ELR (cell line): ENCODE data around the gene PCDHB6.
"Not testable (repeated sequence)": the region's sequence is repeated elsewhere in the genome, so short reads cannot be mapped to it uniquely, and the experiment has no call there.

Experiments
- DNase-seq: peaks from one replicate; pipeline ENCODE4 v3.0.0-alpha.2; 2015; ENCODE audit warnings: low read depth

PCDHB6 gene

DNA sequence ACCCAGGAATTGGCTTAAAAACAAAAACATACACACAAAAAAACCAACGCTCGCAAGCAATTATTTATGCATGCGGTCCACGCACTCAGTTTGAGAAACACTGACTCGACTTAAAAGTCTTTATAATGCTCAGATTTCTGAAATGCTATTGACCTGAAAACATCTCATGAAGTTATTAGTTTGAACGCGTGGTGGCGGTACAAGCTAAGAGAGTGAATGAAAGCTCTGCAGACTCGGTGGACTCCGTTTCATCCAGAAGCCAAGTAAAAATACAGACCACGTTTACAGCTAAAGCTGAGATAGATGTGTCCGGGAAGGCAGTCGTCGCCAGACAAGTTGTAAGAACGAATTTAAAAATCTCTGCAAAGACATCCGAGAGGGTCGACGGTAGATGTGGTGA, at the start of gene PCDHB6:
Gene PCDHB6 (plus strand): TSS at position 246 of the 400 bp plus-strand sequence. CDS start 201 bp downstream, outside the sequence.
- peak; percentile 28 for DNase-seq

DNA sequence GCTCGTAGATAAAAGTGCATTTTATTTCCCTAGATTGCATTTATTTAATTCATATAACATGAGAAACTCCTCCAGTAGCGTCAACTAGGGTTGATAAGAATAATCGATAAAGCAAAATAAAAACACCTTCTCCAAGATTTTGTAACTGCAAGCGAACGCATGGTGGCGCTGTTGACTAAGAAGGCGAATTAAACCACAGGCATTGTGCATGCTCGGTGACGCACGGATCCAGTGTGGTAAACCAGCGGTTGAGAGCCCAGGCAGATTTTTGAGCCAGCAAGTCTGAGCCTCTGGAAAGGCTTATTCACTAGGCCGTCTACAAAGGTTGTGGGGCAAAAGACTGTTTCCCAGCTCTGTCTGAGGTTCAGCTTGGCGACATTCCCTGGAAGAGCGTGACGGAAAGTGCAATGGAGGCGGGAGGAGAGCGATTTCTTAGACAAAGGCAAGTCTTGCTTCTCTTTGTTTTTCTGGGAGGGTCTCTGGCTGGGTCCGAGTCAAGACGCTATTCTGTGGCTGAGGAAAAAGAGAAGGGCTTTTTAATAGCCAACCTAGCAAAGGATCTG, 49.5 kb upstream of the PCDHB6 start, which contains the start of gene PCDHB3:
Gene PCDHB3 (plus strand): TSS at position 231 of the 563 bp plus-strand sequence. CDS start 177 bp downstream, at position 408.
- peak; percentile 44 for DNase-seq

DNA sequence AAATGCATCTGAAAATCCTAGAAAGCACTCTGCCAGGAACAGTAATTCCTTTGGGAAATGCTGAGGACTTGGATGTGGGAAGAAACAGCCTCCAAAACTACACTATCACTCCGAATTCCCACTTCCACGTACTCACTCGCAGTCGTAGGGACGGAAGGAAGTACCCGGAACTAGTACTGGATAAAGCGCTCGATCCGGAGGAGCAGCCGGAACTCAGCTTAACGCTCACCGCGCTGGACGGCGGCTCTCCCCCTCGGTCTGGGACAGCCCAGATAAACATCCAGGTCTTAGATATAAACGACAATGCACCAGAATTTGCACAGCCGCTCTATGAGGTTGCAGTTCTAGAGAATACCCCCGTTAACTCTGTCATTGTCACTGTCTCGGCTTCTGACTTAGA, 48.8 kb upstream of the PCDHB6 start:
- DNase-seq, result no peak

DNA sequence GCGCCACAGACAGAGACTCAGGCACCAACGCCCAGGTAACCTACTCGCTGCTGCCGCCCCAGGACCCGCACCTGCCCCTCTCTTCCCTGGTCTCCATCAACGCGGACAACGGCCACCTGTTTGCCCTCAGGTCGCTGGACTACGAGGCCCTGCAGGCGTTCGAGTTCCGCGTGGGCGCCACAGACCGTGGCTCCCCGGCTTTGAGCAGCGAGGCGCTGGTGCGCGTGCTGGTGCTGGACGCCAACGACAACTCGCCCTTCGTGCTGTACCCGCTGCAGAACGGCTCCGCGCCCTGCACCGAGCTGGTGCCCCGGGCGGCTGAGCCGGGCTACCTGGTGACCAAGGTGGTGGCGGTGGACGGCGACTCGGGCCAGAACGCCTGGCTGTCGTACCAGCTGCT, 47.8 kb upstream of the PCDHB6 start:
- DNase-seq, result not testable (repeated sequence)

DNA sequence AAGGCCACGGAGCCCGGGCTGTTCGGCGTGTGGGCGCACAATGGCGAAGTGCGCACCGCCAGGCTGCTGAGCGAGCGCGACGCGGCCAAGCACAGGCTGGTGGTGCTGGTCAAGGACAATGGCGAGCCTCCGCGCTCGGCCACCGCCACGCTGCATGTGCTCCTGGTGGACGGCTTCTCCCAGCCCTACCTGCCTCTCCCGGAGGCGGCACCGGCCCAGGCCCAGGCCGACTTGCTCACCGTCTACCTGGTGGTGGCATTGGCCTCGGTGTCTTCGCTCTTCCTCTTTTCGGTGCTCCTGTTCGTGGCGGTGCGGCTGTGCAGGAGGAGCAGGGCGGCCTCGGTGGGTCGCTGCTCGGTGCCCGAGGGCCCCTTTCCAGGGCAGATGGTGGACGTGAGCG, 47.4 kb upstream of the PCDHB6 start:
- DNase-seq, result not testable (repeated sequence)

DNA sequence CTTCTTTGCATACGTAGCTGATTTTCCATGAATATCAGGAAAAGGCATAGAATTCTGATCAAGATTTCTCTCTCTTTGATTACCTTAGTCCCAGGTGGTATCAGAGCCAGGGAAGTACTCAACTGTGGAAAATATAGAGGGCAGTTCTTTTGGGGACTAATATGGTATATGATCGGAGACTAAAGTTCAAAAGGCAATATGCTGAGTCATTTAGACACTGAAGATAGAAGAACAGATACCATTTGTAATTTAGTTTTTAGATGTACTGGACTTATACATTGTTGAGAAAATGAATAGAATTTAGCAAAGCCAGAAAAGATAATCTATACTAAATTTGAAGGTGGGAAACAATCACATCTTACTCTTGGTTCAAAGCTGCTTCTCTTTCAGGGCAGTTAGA, 44.5 kb upstream of the PCDHB6 start:
- DNase-seq, result no peak

DNA sequence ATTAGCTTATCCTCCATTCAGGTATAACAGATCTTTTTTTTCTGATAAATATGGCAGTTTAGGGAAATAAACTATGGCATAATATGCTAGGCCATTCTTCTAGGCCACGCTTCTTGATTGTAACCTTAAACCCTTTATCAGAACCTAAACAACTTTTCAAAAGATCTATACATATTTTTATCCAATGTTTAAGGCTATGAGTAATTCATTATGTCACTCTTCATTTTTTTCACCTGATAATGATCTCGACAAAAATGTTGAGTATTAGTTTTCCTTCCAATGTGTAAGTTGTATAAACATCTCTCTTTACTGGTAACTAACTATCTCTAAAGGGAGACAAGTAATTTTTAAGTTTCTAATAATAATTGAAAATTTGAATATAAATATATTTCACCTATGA, 30.6 kb upstream of the PCDHB6 start:
- DNase-seq, result no peak

DNA sequence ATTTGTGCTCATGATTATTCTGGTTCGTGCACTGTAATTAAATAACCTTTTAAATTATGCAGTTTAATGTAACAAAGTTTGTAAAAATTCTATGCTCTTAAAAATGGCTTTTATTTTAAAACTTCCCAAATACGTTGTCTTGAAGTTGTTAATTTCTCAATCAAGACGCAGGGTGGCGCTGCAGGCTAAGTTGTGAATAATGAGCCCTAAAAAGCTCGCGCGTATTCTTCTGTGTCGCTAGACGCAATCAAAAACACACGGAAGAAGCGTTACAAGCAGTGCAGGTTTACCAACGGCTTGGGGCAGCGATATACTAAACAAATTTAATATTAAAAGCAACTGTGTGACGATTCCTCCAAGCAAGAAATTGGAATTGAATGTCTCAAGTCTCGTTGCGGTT, 28.3 kb upstream of the PCDHB6 start, which contains the start of gene PCDHB4:
Gene PCDHB4 (plus strand): TSS at position 256 of the 400 bp plus-strand sequence. CDS start 181 bp downstream, outside the sequence.
- DNase-seq, result no peak

DNA sequence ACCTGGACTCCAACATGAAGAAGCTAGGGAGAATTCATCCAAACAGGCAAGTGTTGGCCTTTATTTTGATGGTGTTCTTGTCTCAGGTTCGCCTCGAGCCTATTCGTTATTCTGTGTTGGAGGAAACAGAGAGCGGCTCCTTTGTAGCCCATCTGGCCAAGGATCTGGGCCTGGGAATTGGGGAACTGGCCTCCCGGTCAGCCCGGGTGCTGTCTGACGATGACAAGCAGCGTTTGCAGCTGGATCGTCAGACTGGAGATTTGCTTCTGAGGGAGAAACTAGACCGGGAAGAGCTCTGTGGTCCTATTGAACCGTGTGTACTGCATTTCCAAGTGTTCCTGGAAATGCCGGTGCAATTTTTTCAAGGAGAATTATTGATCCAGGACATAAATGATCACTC, 27.9 kb upstream of the PCDHB6 start:
- no peak for DNase-seq

DNA sequence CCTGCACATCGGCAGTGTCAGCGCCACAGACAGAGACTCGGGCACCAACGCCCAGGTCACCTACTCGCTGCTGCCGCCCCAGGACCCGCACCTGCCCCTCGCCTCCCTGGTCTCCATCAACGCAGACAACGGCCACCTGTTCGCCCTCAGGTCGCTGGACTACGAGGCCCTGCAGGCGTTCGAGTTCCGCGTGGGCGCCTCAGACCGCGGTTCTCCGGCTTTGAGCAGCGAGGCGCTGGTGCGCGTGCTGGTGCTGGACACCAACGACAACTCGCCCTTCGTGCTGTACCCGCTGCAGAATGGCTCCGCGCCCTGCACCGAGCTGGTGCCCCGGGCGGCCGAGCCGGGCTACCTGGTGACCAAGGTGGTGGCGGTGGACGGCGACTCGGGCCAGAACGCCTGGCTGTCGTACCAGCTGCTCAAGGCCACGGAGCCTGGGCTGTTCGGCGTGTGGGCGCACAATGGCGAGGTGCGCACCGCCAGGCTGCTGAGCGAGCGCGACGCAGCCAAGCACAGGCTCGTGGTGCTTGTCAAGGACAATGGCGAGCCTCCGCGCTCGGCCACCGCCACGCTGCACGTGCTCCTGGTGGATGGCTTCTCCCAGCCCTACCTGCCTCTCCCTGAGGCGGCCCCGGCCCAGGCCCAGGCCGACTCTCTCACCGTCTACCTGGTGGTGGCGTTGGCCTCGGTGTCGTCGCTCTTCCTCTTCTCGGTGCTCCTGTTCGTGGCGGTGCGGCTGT, 26.3 kb upstream of the PCDHB6 start:
- not testable (repeated sequence) for DNase-seq

DNA sequence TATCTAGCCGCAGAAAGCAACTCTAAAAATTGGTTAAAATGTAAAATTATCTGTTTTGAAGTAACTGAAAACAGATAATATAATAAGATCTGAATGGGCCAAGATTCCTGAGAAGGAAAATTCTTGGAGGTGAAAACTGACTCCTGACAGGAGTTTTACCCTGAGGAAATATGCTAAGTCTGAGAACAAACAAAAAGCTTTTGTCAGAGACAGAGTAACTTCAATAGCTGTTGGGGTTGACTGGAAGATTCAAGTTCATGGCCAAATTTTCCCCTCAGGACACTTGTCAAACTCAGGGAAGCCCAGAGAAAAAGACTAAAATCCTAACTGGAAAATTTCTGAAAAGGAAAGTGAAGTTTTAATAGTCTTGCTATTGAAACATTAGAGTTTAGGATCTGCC, 22.6 kb upstream of the PCDHB6 start:
- DNase-seq, result no peak

DNA sequence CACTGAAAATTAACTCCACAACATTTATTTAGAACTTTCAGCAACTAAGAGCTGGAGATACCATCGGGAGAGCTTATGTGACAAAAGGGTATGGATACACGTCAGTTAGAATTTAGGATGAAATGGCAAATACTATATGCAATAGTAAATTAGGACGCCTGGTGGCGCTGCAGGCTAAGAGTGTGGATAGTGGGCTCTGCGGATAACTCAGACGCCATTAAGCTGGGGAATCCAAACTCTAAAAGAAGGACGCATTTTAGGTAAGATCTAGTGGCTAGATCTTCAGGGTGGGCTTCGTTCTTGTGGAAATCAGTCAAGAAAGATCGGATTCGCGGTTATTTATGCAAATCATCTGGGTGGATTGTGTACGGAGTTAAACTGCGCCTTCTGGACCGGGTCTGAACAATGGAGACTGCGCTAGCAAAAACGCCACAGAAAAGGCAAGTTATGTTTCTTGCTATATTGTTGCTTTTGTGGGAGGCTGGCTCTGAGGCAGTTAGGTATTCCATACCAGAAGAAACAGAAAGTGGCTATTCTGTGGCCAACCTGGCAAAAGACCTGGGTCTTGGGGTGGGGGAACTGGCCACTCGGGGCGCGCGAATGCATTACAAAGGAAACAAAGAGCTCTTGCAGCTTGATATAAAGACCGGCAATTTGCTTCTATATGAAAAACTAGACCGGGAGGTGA, 14.7 kb upstream of the PCDHB6 start, which contains the start of gene PCDHB5:
Gene PCDHB5 (plus strand): TSS at position 177 of the 688 bp plus-strand sequence. CDS start 229 bp downstream, at position 406.
- peak; percentile 23 for DNase-seq

DNA sequence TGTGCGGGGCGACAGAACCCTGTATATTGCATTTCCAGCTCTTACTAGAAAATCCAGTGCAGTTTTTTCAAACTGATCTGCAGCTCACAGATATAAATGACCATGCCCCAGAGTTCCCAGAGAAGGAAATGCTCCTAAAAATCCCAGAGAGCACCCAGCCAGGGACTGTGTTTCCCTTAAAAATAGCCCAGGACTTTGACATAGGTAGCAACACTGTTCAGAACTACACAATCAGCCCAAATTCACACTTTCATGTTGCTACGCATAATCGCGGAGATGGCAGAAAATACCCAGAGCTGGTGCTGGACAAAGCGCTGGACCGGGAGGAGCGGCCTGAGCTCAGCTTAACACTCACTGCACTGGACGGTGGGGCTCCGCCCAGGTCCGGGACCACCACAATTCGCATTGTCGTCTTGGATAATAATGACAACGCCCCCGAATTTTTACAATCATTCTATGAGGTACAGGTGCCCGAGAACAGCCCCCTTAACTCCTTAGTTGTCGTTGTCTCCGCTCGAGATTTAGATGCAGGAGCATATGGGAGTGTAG, 14.1 kb upstream of the PCDHB6 start:
- no peak for DNase-seq

DNA sequence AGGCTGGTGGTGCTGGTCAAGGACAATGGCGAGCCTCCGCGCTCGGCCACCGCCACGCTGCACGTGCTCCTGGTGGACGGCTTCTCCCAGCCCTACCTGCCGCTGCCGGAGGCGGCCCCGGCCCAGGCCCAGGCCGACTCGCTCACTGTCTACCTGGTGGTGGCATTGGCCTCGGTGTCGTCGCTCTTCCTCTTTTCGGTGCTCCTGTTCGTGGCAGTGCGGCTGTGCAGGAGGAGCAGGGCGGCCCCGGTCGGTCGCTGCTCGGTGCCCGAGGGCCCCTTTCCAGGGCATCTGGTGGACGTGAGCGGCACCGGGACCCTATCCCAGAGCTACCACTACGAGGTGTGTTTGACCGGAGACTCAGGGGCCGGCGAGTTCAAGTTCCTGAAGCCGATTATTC, 12.5 kb upstream of the PCDHB6 start:
- not testable (repeated sequence) for DNase-seq

DNA sequence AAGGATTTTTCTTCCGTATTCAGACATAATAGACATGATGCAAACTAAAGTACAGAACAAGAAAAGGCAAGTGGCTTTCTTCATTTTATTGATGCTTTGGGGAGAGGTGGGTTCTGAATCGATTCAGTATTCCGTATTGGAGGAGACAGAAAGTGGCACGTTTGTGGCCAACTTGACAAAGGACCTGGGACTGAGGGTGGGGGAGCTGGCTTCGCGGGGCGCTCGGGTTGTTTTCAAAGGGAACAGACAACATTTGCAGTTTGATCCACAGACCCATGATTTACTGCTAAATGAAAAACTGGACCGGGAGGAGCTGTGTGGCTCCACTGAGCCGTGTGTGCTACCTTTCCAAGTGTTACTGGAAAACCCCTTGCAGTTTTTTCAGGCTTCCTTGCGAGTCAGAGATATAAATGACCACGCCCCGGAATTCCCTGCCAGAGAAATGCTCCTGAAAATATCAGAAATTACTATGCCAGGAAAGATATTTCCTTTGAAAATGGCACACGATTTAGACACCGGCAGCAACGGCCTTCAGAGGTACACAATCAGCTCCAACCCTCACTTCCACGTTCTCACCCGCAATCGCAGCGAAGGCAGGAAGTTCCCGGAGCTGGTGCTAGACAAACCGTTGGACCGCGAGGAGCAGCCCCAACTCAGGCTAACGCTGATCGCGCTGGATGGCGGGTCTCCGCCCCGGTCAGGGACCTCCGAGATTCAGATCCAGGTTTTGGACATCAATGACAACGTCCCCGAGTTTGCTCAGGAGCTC, 551 bp downstream of the PCDHB6 start:
- no peak for DNase-seq

DNA sequence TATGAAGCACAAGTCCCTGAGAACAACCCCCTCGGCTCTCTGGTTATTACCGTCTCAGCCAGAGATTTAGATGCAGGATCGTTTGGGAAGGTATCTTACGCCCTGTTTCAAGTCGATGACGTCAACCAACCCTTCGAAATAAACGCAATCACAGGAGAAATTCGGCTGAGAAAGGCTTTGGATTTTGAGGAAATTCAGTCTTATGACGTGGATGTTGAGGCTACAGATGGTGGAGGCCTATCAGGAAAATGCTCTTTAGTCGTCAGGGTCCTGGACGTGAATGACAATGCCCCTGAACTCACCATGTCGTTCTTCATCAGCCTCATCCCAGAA, 1.1 kb downstream of the PCDHB6 start:
- no peak for DNase-seq

DNA sequence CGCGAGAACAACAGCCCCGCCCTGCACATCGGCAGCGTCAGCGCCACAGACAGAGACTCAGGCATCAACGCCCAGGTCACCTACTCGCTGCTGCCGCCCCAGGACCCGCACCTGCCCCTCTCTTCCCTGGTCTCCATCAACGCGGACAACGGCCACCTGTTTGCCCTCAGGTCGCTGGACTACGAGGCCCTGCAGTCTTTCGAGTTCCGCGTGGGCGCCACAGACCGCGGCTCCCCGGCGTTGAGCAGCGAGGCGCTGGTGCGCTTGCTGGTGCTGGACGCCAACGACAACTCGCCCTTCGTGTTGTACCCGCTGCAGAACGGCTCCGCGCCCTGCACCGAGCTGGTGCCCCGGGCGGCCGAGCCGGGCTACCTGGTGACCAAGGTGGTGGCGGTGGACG, 1.8 kb downstream of the PCDHB6 start:
- not testable (repeated sequence) for DNase-seq

DNA sequence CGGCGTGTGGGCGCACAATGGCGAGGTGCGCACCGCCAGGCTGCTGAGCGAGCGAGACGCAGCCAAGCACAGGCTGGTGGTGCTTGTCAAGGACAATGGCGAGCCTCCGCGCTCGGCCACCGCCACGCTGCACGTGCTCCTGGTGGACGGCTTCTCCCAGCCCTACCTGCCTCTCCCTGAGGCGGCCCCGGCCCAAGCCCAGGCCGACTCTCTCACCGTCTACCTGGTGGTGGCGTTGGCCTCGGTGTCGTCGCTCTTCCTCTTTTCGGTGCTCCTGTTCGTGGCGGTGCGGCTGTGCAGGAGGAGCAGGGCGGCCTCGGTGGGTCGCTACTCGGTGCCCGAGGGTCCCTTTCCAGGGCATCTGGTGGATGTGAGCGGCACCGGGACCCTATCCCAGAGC, 2.2 kb downstream of the PCDHB6 start:
- not testable (repeated sequence) for DNase-seq

DNA sequence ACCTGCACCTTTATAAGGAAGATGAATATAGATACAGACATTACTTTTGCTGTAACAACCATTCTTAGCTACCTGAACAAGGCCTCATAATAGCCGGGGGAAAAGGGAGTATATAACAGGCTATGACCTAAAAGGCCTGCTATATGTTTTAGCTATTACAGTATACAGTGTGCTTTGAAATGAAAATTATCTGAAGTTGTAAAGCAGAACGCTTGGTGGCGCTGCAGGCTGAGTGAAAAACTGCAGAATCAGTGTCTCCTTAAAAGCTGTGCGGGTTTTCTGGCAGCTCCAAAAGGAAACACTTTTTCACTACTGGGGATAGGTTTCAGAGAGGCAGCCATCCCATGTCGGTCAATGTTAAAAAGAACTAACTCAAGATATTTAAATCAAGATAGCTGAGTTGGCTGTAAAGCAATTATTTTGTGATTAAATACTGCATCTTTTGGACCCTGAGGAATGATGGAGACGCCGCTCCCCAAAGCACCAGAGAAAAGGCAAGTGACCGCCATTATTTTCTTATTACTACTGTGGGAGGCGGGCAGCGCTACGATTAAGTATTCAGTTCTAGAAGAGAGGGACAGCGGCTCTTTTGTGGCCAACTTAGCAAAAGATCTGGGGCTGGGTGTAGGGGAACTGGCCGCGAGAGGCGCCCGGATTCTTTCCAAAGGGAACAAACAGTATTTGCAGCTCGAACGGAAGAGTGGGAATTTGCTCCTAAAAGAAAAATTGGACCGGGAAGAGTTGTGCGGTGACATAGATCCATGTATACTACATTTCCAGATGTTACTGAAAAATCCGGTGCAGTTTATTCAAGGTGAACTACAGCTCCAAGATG, 5.9 kb downstream of the PCDHB6 start:
- no peak for DNase-seq

DNA sequence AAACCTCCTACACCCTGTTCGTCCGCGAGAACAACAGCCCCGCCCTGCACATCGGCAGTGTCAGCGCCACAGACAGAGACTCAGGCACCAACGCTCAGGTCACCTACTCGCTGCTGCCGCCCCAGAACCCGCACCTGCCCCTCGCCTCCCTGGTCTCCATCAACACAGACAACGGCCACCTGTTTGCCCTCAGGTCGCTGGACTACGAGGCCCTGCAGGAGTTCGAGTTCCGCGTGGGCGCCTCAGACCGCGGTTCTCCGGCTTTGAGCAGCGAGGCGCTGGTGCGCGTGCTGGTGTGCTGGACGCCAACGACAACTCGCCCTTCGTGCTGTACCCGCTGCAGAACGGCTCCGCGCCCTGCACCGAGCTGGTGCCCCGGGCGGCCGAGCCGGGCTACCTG, 7.5 kb downstream of the PCDHB6 start:
- DNase-seq, result not testable (repeated sequence)

DNA sequence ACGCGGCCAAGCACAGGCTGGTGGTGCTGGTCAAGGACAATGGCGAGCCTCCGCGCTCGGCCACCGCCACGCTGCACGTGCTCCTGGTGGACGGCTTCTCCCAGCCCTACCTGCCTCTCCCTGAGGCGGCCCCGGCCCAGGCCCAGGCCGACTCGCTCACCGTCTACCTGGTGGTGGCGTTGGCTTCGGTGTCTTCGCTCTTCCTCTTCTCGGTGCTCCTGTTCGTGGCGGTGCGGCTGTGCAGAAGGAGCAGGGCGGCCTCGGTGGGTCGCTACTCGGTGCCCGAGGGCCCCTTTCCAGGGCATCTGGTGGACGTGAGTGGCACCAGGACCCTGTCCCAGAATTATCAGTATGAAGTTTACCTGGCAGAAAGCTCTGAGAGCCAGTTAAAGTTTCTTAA, 8.0 kb downstream of the PCDHB6 start:
- not testable (repeated sequence) for DNase-seq
